Limb (tissue), 2 donors: Measurements from ENCODE around the gene ATP1A2.

Source experiments
- DNase-seq, 2 donors: peaks; one replicate each; pipeline ENCODE4 v3.0.0-alpha.2; 2016; ENCODE audit errors: extremely low spot score in 2 of 2

ATP1A2 gene

GRCh38 chr1:160084771-160085321 lies 30.7 kb upstream of the ATP1A2 start:
- no peak for DNase-seq

GRCh38 chr1:160085686-160086455 lies 29.7 kb upstream of the ATP1A2 start:
- DNase-seq: peak; percentile 79 to 88

GRCh38 chr1:160086456-160086892 lies 29.1 kb upstream of the ATP1A2 start:
- peak in 1 of 2 donors; percentile 31 for DNase-seq

- peak in 1 of 2 donors; percentile 26 for DNase-seq
Measured at GRCh38 chr1:160087118-160087662, 28.4 kb upstream of the ATP1A2 start.

GRCh38 chr1:160089883-160090282 lies 25.7 kb upstream of the ATP1A2 start:
- no peak for DNase-seq

- DNase-seq: no peak
Measured at GRCh38 chr1:160090760-160091159, 24.8 kb upstream of the ATP1A2 start.

- no peak for DNase-seq
Measured at GRCh38 chr1:160091666-160092223, 23.8 kb upstream of the ATP1A2 start.

- no peak for DNase-seq
Measured at GRCh38 chr1:160092366-160093068, 23.0 kb upstream of the ATP1A2 start.

GRCh38 chr1:160093069-160093395 lies 22.5 kb upstream of the ATP1A2 start:
- no peak for DNase-seq

- DNase-seq: peak in 1 of 2 donors; percentile 24
Measured at GRCh38 chr1:160093624-160094290, 21.8 kb upstream of the ATP1A2 start.

- DNase-seq: no peak
Measured at GRCh38 chr1:160094291-160094625, 21.3 kb upstream of the ATP1A2 start.

- no peak for DNase-seq
Measured at GRCh38 chr1:160094806-160095205, 20.8 kb upstream of the ATP1A2 start.

- no peak for DNase-seq
Measured at GRCh38 chr1:160095382-160096105, 20.0 kb upstream of the ATP1A2 start.

GRCh38 chr1:160096274-160097116 lies 19.1 kb upstream of the ATP1A2 start:
- DNase-seq: no peak

- peak in 1 of 2 donors; percentile 30 for DNase-seq
Measured at GRCh38 chr1:160097151-160097910, 18.2 kb upstream of the ATP1A2 start.

GRCh38 chr1:160097911-160098851 lies 17.4 kb upstream of the ATP1A2 start, which contains the start of gene IGSF8:
Gene IGSF8, minus strand, starts transcription at chr1:160098619. Its CDS starts 147 bp downstream, at chr1:160098472.
- peak; percentile 83 to 94 for DNase-seq

- DNase-seq: peak; percentile 95 to 99
Measured at GRCh38 chr1:160098852-160099561, 16.6 kb upstream of the ATP1A2 start.
